DND-41 (cell line): ENCODE data around the gene LMX1B.

Experiments
- ATAC-seq: fragments of 200-7000 bp; cut with Tn5 transposase; 3 replicates; pipeline ENCODE4 v1.9.1; 2021; ENCODE audit warnings: low read depth; ENCODE audit not compliant: insufficient read depth
- DNase-seq: peaks from one replicate; pipeline ENCODE4 v3.0.0-alpha.2; 2020
- H2AFZ ChIP-seq: 2 replicates; pipeline ENCODE4 v1.6.0; 2012; ENCODE audit warnings: low read depth, low read length
- H3K27ac ChIP-seq: 2 replicates; pipeline ENCODE4 v1.5.1; 2012; ENCODE audit warnings: low read length, inconsistent platforms
- H3K27me3 ChIP-seq: fragments of 200-600 bp; sonication (generic); 2 replicates; pipeline ENCODE4 v1.6.0; 2012; ENCODE audit warnings: low read length, mild to moderate bottlenecking, inconsistent platforms; ENCODE audit not compliant: insufficient read depth, poor library complexity
- H3K36me3 ChIP-seq: 2 replicates; pipeline ENCODE4 v1.5.1; 2012; ENCODE audit warnings: low read length, inconsistent platforms; ENCODE audit not compliant: insufficient read depth
- H3K4me1 ChIP-seq: 2 replicates; pipeline ENCODE4 v1.5.1; 2012; ENCODE audit warnings: mild to moderate bottlenecking, low read length; ENCODE audit not compliant: insufficient read depth
- H3K4me2 ChIP-seq: 2 replicates; pipeline ENCODE4 v1.6.0; 2012; ENCODE audit warnings: mild to moderate bottlenecking, moderate library complexity, low read length, inconsistent platforms; ENCODE audit not compliant: insufficient read depth
- H3K4me3 ChIP-seq, 2 experiments: fragments of 200-600 bp in 1 of 2; shearing (Covaris generic) in 1 of 2; 2 replicates each; pipeline ENCODE4 v1.5.1; 2012 to 2016; ENCODE audit warnings: inconsistent platforms in 2 of 2, low read length in 2 of 2, mild to moderate bottlenecking in 2 of 2, low read depth in 1 of 2, moderate library complexity in 1 of 2
- H3K79me2 ChIP-seq: 2 replicates; pipeline ENCODE4 v1.6.0; 2012; ENCODE audit warnings: low read length, inconsistent platforms; ENCODE audit not compliant: insufficient read depth
- H3K9ac ChIP-seq: 2 replicates; pipeline ENCODE4 v1.6.0; 2012; ENCODE audit warnings: low read depth, mild to moderate bottlenecking, inconsistent platforms, low read length, moderate library complexity
- H3K9me3 ChIP-seq: 2 replicates; pipeline ENCODE4 v1.5.1; 2012; ENCODE audit warnings: low read length, moderate library complexity, mild to moderate bottlenecking, inconsistent platforms; ENCODE audit not compliant: insufficient read depth, severe bottlenecking
- H4K20me1 ChIP-seq: 2 replicates; pipeline ENCODE4 v1.6.0; 2012; ENCODE audit warnings: low read length; ENCODE audit not compliant: insufficient read depth
- EZH2 ChIP-seq: IDR thresholded peaks from 3 replicates; pipeline ENCODE4 v1.6.1; 2012; ENCODE audit warnings: borderline replicate concordance, low read depth, mild to moderate bottlenecking, moderate library complexity, low read length, inconsistent platforms; ENCODE audit not compliant: severe bottlenecking
- TF ChIP-seq, protein P1 (sequence below): IDR thresholded peaks from 2 replicates; pipeline ENCODE4 v1.5.1; 2012; ENCODE audit warnings: borderline replicate concordance, low read length, moderate library complexity, mild to moderate bottlenecking; ENCODE audit not compliant: poor library complexity, severe bottlenecking; ENCODE audit errors: extremely low read depth

The LMX1B gene

DNA sequence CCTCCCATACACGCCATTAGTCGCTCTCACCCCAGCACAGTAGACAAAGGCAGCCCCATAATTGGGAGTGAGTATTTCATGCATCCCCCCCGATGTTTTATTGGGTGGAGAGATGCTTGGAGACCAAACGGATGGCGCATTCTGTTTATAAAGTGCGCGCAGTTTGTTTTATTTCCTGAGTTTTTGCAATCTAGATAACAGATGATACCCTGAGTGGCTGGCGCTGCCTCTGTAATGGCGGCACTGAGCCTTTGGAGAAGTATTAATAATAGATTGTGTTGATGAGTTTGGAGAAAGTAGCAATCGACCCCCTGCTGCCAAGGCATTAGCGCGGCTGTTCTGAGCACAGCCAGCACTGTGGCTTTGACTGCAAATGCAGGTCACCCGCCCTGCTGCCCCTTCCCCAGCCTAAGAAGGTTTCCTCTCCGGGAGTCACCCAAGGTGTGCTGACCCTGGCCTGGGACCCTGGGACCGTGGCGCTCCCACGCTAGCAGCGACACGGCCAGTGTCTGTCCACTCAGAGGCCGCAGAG, 74.3 kb downstream of the LMX1B start:
- H3K4me1 ChIP-seq, result no peaks in the 10 kb centered on the region
- no peaks in the 10 kb centered on the region for H3K27me3 ChIP-seq
- no peak for ATAC-seq

DNA sequence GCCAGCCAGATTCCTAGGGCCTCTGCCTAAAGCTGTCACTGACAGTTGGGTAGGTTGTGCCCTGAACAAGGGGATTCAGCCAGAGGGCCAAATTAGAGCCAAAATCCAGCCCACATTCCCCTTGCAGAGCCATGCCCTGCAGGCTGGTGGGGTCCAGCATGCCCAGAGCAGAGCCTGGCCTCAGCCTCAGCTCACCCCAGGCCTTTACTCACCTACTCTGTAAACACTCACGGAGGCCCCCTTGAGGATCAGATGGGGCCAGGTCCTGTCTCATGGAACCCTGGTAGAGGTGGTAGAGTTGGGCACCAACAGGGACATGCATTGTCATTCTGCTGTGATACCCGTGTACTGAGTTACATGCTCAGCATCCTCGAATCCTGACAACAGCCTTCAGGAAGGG, 74.9 kb downstream of the LMX1B start:
- H3K27ac ChIP-seq, result no peak overlapping the region
- peaks cover 5% of the 10 kb centered on the region for H4K20me1 ChIP-seq
- ATAC-seq (no peak), DNase-seq (no peak)
- no peak overlapping the region for H3K4me3 ChIP-seq
- no peaks in the 10 kb centered on the region for H3K79me2 ChIP-seq
- no peak overlapping the region for H3K9ac ChIP-seq
- no peaks in the 10 kb centered on the region for H3K27me3 ChIP-seq
- H2AFZ ChIP-seq, result no peak overlapping the region
- no peaks in the 10 kb centered on the region for H3K9me3 ChIP-seq
- H3K36me3 ChIP-seq, result no peaks in the 10 kb centered on the region
- no peaks in the 10 kb centered on the region for H3K4me1 ChIP-seq
- no peak for TF ChIP-seq EZH2
- TF ChIP-seq, protein P1, sequence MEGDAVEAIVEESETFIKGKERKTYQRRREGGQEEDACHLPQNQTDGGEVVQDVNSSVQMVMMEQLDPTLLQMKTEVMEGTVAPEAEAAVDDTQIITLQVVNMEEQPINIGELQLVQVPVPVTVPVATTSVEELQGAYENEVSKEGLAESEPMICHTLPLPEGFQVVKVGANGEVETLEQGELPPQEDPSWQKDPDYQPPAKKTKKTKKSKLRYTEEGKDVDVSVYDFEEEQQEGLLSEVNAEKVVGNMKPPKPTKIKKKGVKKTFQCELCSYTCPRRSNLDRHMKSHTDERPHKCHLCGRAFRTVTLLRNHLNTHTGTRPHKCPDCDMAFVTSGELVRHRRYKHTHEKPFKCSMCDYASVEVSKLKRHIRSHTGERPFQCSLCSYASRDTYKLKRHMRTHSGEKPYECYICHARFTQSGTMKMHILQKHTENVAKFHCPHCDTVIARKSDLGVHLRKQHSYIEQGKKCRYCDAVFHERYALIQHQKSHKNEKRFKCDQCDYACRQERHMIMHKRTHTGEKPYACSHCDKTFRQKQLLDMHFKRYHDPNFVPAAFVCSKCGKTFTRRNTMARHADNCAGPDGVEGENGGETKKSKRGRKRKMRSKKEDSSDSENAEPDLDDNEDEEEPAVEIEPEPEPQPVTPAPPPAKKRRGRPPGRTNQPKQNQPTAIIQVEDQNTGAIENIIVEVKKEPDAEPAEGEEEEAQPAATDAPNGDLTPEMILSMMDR, result no peak
- H3K4me2 ChIP-seq, result no peak overlapping the region

More for the DNA sequence above, 74.3 kb downstream of the LMX1B start:
- H3K9me3 ChIP-seq, result no peaks in the 10 kb centered on the region
- no peak overlapping the region for H3K9ac ChIP-seq
- DNase-seq, result no peak
- no peak overlapping the region for H3K27ac ChIP-seq
- H2AFZ ChIP-seq, result no peak overlapping the region
- no peaks in the 10 kb centered on the region for H3K36me3 ChIP-seq
- H3K79me2 ChIP-seq, result no peaks in the 10 kb centered on the region
- no peak overlapping the region for H3K4me3 ChIP-seq
- no peak overlapping the region for H3K4me2 ChIP-seq
- H4K20me1 ChIP-seq, result peaks cover 5% of the 10 kb centered on the region
- TF ChIP-seq, protein P1, result no peak
- TF ChIP-seq EZH2, result no peak

DNA sequence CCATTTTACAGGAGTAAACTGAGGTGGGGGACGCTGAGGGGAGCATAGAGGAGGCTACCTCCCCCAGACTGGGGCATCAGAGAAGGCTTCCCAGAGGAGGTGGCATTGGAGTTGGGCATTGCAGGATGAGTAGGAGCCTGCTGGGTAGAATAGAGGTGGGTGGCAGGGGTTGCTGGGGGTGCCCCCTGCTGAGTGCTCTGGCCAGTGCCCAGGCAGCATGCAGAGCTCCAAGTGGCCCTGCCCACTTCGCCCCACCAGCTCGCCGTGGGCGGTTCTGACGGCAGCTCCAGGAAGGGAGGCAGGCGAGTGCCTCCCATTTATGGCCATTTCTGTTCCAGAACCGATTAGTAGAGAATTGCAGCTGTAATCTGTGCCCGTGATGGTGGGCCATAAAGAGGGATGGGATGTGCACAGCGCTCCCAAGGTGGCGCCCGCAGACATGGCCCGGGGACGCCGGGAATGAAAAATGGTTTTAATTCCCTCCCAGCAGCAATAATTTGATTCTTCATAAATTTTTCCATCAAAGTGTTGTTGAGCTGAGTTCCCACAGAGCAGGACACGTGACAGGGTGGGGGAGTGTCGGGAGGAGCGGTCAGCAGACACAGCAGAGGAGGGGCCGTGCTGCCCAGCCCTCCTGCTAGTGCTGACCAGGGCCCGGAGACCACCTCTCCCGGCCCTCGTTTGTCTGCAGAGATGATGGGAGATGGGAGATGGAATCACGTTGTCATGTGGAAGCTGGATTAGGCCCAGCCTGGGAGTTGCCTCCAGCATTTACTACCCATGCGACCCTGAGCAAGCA, 75.5 kb downstream of the LMX1B start:
- DNase-seq (no peak), ATAC-seq (no peak)
- Histone ChIP-seq H4K20me1 (peaks cover 5% of the 10 kb centered on the region), H3K9ac (no peak overlapping the region), H3K79me2 (no peaks in the 10 kb centered on the region), H3K27me3 (no peaks in the 10 kb centered on the region), H3K4me2 (no peak overlapping the region), H3K4me1 (no peaks in the 10 kb centered on the region), H3K9me3 (no peaks in the 10 kb centered on the region), H2AFZ (no peak overlapping the region), H3K4me3 (no peak overlapping the region), H3K36me3 (no peaks in the 10 kb centered on the region), H3K27ac (no peak overlapping the region)
- TF ChIP-seq, protein P1, result no peak
- no peak for TF ChIP-seq EZH2
